ENCODE measurements around the gene SUSD4.

The SUSD4 gene

GRCh38 chr1:223227486-223228196 is 136.3 kb downstream of the SUSD4 start:
- DNase-seq, result no peak

- DNase-seq, result no peak
These were observed 136.9 kb downstream of the SUSD4 start for GRCh38 chr1:223227031-223227430.

GRCh38 chr1:223226271-223226670 is 137.7 kb downstream of the SUSD4 start:
- DNase-seq, result no peak

- DNase-seq, result no peak
These were observed 138.5 kb downstream of the SUSD4 start for GRCh38 chr1:223225481-223225880.

GRCh38 chr1:223225061-223225460 is 138.9 kb downstream of the SUSD4 start:
- no peak for DNase-seq

GRCh38 chr1:223224465-223224864 is 139.5 kb downstream of the SUSD4 start:
- DNase-seq, result no peak

- DNase-seq, result no peak
These were observed 140.6 kb downstream of the SUSD4 start for GRCh38 chr1:223223091-223223995.

GRCh38 chr1:223222377-223222776 is 141.6 kb downstream of the SUSD4 start:
- no peak for DNase-seq

- no peak for DNase-seq
These were observed 142.3 kb downstream of the SUSD4 start for GRCh38 chr1:223221686-223222085.

- DNase-seq, result no peak
These were observed 143.9 kb downstream of the SUSD4 start for GRCh38 chr1:223219846-223220610.

- no peak for DNase-seq
These were observed 144.7 kb downstream of the SUSD4 start for GRCh38 chr1:223219318-223219635.

- DNase-seq, result no peak
These were observed 146.2 kb downstream of the SUSD4 start for GRCh38 chr1:223217781-223218180.

- DNase-seq, result no peak
These were observed 147.3 kb downstream of the SUSD4 start for GRCh38 chr1:223216531-223217205.

- no peak for DNase-seq
These were observed 147.9 kb downstream of the SUSD4 start for GRCh38 chr1:223216074-223216473.

- DNase-seq, result no peak
These were observed 148.9 kb downstream of the SUSD4 start for GRCh38 chr1:223215026-223215425.

- DNase-seq, result no peak
These were observed 149.6 kb downstream of the SUSD4 start for GRCh38 chr1:223214261-223214807.

GRCh38 chr1:223212441-223212840 is 151.5 kb downstream of the SUSD4 start:
- DNase-seq, result no peak

GRCh38 chr1:223211323-223211985 is 152.5 kb downstream of the SUSD4 start:
- no peak for DNase-seq

GRCh38 chr1:223210788-223211120 is 153.2 kb downstream of the SUSD4 start:
- DNase-seq, result no peak

GRCh38 chr1:223209992-223210787 is 153.8 kb downstream of the SUSD4 start:
- no peak for DNase-seq

GRCh38 chr1:223209293-223209898 is 154.6 kb downstream of the SUSD4 start:
- DNase-seq, result no peak

Measured in SHP77 treated with DMSO at 0.1 percent for 48 hours (cell line).